ENCODE data around the gene UBAP2.

The UBAP2 gene

GRCh38 chr9:33893861-33894260, 154.8 kb downstream of the UBAP2 start:
- Histone ChIP-seq H4K20me1 (ENCODE audit: control insufficient read depth, insufficient read depth, low read depth, low read length) (peaks cover 3% of the 10 kb centered on the region; the same call in 1 of the 2 replicates), H3K4me3 (ENCODE audit: low read length) (no peak overlapping the region), H3K9me2 (replicated peaks; ENCODE audit: control insufficient read depth, low read length) (no peaks in the 10 kb centered on the region), H3K9me3 (ENCODE audit: control insufficient read depth, insufficient read depth, low read length) (no peaks in the 10 kb centered on the region), H3K36me3 (ENCODE audit: control insufficient read depth, low read length) (peaks cover 56% of the 10 kb centered on the region), H3K4me2 (ENCODE audit: low read length) (no peak overlapping the region), H3K27ac (ENCODE audit: low read depth, low read length) (0 out of 2 replicates have a peak overlapping the region, but pooled peaks have one; percentile 10), H3F3A (ENCODE audit: control insufficient read depth, insufficient read depth) (peaks cover 3% of the 10 kb centered on the region; the same call in 1 of the 2 replicates), H3K27me3 (ENCODE audit: control insufficient read depth, low read length) (no peaks in the 10 kb centered on the region), H3K4me1 (ENCODE audit: control insufficient read depth, low read length) (peaks cover 27% of the 10 kb centered on the region), H3K79me2 (ENCODE audit: control insufficient read depth, low read length) (peaks cover 94% of the 10 kb centered on the region)
- TF ChIP-seq CTCF (IDR thresholded peaks at IDR 0.05; ENCODE audit: low read depth, low read length, poor library complexity, severe bottlenecking): no peak
- no peak for TF ChIP-seq EZH2phosphoT487 (IDR thresholded peaks at IDR 0.05; ENCODE audit: borderline replicate concordance, low read length)

- H3K9me2 ChIP-seq (replicated peaks; ENCODE audit: control insufficient read depth, low read length): no peaks in the 10 kb centered on the region
- H3K4me3 ChIP-seq (ENCODE audit: low read length): no peak overlapping the region
- peaks cover 99% of the 10 kb centered on the region for H3K79me2 ChIP-seq (ENCODE audit: control insufficient read depth, low read length)
- H3K9me3 ChIP-seq (ENCODE audit: control insufficient read depth, insufficient read depth, low read length): no peaks in the 10 kb centered on the region
- TF ChIP-seq EZH2phosphoT487 (IDR thresholded peaks at IDR 0.05; ENCODE audit: borderline replicate concordance, low read length) (no peak), CTCF (IDR thresholded peaks at IDR 0.05; ENCODE audit: low read depth, low read length, poor library complexity, severe bottlenecking) (no peak)
- no peaks in the 10 kb centered on the region for H3K27me3 ChIP-seq (ENCODE audit: control insufficient read depth, low read length)
- H3F3A ChIP-seq (ENCODE audit: control insufficient read depth, insufficient read depth): peaks cover 15% of the 10 kb centered on the region
- H4K20me1 ChIP-seq (ENCODE audit: control insufficient read depth, insufficient read depth, low read depth, low read length): 0 out of 2 replicates have a peak, but pooled peaks cover 2% of the 10 kb centered on the region
- H3K27ac ChIP-seq (ENCODE audit: low read depth, low read length): no peak overlapping the region
- H3K4me1 ChIP-seq (ENCODE audit: control insufficient read depth, low read length): peaks cover 59% of the 10 kb centered on the region
- H3K4me2 ChIP-seq (ENCODE audit: low read length): no peak overlapping the region
- H3K36me3 ChIP-seq (ENCODE audit: control insufficient read depth, low read length): peaks cover 52% of the 10 kb centered on the region
Measured at GRCh38 chr9:33885948-33886347, 162.7 kb downstream of the UBAP2 start.

GRCh38 chr9:33884856-33885701, 163.6 kb downstream of the UBAP2 start:
- Histone ChIP-seq H3K4me2 (ENCODE audit: low read length) (no peak overlapping the region), H3K9me2 (replicated peaks; ENCODE audit: control insufficient read depth, low read length) (no peaks in the 10 kb centered on the region), H3K4me3 (ENCODE audit: low read length) (no peak overlapping the region), H3K79me2 (ENCODE audit: control insufficient read depth, low read length) (peaks cover 99% of the 10 kb centered on the region), H3K36me3 (ENCODE audit: control insufficient read depth, low read length) (peaks cover 49% of the 10 kb centered on the region), H3K4me1 (ENCODE audit: control insufficient read depth, low read length) (peaks cover 65% of the 10 kb centered on the region), H4K20me1 (ENCODE audit: control insufficient read depth, insufficient read depth, low read depth, low read length) (0 out of 2 replicates have a peak, but pooled peaks cover 2% of the 10 kb centered on the region), H3K9me3 (ENCODE audit: control insufficient read depth, insufficient read depth, low read length) (no peaks in the 10 kb centered on the region), H3K27me3 (ENCODE audit: control insufficient read depth, low read length) (no peaks in the 10 kb centered on the region), H3F3A (ENCODE audit: control insufficient read depth, insufficient read depth) (peaks cover 15% of the 10 kb centered on the region), H3K27ac (ENCODE audit: low read depth, low read length) (no peak overlapping the region)
- TF ChIP-seq EZH2phosphoT487 (IDR thresholded peaks at IDR 0.05; ENCODE audit: borderline replicate concordance, low read length) (no peak), CTCF (IDR thresholded peaks at IDR 0.05; ENCODE audit: low read depth, low read length, poor library complexity, severe bottlenecking) (no peak)
